ENCODE measurements around the gene PLA2G4A. TPM values are rescaled to one million over a fixed set of nuclear protein-coding genes. Genes with fewer than 3 reads are reported as not detected.

Gene PLA2G4A
- total and polyA plus RNA-seq, 2 experiments from 2014 or later: 1.1 to 3.8 TPM

GRCh38 chr1:186819126-186819525, 9.6 kb upstream of the PLA2G4A start:
- Mint-ChIP-seq H3K36me3 (ENCODE audit: low read depth) (no peaks in the 10 kb centered on the region), H3K4me3 (no peak overlapping the region), H3K4me1 (peaks cover 1% of the 10 kb centered on the region; the same call in 1 of the 3 replicates), H3K9me3 (no peaks in the 10 kb centered on the region), H3K27ac (no peak overlapping the region), H3K27me3 (ENCODE audit: insufficient read depth, low read depth, poor library complexity) (peaks cover 1% of the 10 kb centered on the region)
- no peak for ATAC-seq
- Histone ChIP-seq H3K4me1 (ENCODE audit: insufficient read depth) (no peaks in the 10 kb centered on the region), H3K27ac (ENCODE audit: low read depth) (no peak overlapping the region), H3K79me2 (replicated peaks; ENCODE audit: insufficient read depth) (no peaks in the 10 kb centered on the region), H3K4me3 (no peak overlapping the region), H3K27me3 (ENCODE audit: insufficient read depth) (no peaks in the 10 kb centered on the region), H3K9me2 (ENCODE audit: insufficient read depth) (no peaks in the 10 kb centered on the region), H2AFZ (no peak overlapping the region), H3K36me3 (ENCODE audit: insufficient read depth) (no peaks in the 10 kb centered on the region), H3K4me2 (no peak overlapping the region), H4K20me1 (replicated peaks; ENCODE audit: insufficient read depth) (no peaks in the 10 kb centered on the region), H3F3A (replicated peaks; ENCODE audit: low read depth) (no peaks in the 10 kb centered on the region)
- DNase-seq (ENCODE audit: low spot score): no peak
- no peak for TF ChIP-seq STAT1 (IDR thresholded peaks at IDR 0.05; ENCODE audit: unreplicated experiment)
- no peak for TF ChIP-seq JUNB (IDR thresholded peaks at IDR 0.05; ENCODE audit: unreplicated experiment)
- TF ChIP-seq, protein P1, sequence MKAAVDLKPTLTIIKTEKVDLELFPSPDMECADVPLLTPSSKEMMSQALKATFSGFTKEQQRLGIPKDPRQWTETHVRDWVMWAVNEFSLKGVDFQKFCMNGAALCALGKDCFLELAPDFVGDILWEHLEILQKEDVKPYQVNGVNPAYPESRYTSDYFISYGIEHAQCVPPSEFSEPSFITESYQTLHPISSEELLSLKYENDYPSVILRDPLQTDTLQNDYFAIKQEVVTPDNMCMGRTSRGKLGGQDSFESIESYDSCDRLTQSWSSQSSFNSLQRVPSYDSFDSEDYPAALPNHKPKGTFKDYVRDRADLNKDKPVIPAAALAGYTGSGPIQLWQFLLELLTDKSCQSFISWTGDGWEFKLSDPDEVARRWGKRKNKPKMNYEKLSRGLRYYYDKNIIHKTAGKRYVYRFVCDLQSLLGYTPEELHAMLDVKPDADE (IDR thresholded peaks at IDR 0.05): no peak
- no peak for TF ChIP-seq EZH2 (IDR thresholded peaks at IDR 0.05; ENCODE audit: low read depth, unreplicated experiment)
- TF ChIP-seq ZNF114 (CRISPR knock-in tag; IDR thresholded peaks at IDR 0.05): no peak
- TF ChIP-seq, protein P2, sequence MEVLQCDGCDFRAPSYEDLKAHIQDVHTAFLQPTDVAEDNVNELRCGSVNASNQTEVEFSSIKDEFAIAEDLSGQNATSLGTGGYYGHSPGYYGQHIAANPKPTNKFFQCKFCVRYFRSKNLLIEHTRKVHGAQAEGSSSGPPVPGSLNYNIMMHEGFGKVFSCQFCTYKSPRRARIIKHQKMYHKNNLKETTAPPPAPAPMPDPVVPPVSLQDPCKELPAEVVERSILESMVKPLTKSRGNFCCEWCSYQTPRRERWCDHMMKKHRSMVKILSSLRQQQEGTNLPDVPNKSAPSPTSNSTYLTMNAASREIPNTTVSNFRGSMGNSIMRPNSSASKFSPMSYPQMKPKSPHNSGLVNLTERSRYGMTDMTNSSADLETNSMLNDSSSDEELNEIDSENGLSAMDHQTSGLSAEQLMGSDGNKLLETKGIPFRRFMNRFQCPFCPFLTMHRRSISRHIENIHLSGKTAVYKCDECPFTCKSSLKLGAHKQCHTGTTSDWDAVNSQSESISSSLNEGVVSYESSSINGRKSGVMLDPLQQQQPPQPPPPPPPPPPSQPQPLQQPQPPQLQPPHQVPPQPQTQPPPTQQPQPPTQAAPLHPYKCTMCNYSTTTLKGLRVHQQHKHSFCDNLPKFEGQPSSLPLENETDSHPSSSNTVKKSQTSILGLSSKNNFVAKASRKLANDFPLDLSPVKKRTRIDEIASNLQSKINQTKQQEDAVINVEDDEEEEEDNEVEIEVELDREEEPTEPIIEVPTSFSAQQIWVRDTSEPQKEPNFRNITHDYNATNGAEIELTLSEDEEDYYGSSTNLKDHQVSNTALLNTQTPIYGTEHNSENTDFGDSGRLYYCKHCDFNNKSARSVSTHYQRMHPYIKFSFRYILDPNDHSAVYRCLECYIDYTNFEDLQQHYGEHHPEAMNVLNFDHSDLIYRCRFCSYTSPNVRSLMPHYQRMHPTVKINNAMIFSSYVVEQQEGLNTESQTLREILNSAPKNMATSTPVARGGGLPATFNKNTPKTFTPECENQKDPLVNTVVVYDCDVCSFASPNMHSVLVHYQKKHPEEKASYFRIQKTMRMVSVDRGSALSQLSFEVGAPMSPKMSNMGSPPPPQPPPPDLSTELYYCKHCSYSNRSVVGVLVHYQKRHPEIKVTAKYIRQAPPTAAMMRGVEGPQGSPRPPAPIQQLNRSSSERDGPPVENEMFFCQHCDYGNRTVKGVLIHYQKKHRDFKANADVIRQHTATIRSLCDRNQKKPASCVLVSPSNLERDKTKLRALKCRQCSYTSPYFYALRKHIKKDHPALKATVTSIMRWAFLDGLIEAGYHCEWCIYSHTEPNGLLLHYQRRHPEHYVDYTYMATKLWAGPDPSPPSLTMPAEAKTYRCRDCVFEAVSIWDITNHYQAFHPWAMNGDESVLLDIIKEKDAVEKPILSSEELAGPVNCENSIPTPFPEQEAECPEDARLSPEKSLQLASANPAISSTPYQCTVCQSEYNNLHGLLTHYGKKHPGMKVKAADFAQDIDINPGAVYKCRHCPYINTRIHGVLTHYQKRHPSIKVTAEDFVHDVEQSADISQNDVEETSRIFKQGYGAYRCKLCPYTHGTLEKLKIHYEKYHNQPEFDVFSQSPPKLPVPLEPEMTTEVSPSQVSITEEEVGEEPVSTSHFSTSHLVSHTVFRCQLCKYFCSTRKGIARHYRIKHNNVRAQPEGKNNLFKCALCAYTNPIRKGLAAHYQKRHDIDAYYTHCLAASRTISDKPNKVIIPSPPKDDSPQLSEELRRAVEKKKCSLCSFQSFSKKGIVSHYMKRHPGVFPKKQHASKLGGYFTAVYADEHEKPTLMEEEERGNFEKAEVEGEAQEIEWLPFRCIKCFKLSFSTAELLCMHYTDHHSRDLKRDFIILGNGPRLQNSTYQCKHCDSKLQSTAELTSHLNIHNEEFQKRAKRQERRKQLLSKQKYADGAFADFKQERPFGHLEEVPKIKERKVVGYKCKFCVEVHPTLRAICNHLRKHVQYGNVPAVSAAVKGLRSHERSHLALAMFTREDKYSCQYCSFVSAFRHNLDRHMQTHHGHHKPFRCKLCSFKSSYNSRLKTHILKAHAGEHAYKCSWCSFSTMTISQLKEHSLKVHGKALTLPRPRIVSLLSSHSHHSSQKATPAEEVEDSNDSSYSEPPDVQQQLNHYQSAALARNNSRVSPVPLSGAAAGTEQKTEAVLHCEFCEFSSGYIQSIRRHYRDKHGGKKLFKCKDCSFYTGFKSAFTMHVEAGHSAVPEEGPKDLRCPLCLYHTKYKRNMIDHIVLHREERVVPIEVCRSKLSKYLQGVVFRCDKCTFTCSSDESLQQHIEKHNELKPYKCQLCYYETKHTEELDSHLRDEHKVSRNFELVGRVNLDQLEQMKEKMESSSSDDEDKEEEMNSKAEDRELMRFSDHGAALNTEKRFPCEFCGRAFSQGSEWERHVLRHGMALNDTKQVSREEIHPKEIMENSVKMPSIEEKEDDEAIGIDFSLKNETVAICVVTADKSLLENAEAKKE (CRISPR knock-in tag; IDR thresholded peaks at IDR 0.05): no peak
- no peak for TF ChIP-seq NANOG (IDR thresholded peaks at IDR 0.05; ENCODE audit: borderline replicate concordance)
- no peak for TF ChIP-seq EZH2phosphoT487 (IDR thresholded peaks at IDR 0.05; ENCODE audit: unreplicated experiment)
- TF ChIP-seq CREB1 (CRISPR knock-in tag; IDR thresholded peaks at IDR 0.05; ENCODE audit: low read depth): no peak
- no peak for TF ChIP-seq ZNF331 (CRISPR knock-in tag; IDR thresholded peaks at IDR 0.05; ENCODE audit: low read depth)
- TF ChIP-seq REST (IDR thresholded peaks at IDR 0.05; ENCODE audit: unreplicated experiment): no peak
- no peak for TF ChIP-seq POLR2AphosphoS5 (IDR thresholded peaks at IDR 0.05; ENCODE audit: low read depth)
- TF ChIP-seq, protein P3, sequence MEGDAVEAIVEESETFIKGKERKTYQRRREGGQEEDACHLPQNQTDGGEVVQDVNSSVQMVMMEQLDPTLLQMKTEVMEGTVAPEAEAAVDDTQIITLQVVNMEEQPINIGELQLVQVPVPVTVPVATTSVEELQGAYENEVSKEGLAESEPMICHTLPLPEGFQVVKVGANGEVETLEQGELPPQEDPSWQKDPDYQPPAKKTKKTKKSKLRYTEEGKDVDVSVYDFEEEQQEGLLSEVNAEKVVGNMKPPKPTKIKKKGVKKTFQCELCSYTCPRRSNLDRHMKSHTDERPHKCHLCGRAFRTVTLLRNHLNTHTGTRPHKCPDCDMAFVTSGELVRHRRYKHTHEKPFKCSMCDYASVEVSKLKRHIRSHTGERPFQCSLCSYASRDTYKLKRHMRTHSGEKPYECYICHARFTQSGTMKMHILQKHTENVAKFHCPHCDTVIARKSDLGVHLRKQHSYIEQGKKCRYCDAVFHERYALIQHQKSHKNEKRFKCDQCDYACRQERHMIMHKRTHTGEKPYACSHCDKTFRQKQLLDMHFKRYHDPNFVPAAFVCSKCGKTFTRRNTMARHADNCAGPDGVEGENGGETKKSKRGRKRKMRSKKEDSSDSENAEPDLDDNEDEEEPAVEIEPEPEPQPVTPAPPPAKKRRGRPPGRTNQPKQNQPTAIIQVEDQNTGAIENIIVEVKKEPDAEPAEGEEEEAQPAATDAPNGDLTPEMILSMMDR (conservative IDR thresholded peaks at IDR 0.05; ENCODE audit: low read depth in 2 of 2): no peak
